HEK293 (cell line): Measurements from ENCODE around the gene ORM2.

Source experiments
- CTCF ChIP-seq: fragments of 450-650 bp; formaldehyde crosslinking; IDR thresholded peaks from 2 replicates; pipeline ENCODE4 v1.5.1; 2016; ENCODE audit warnings: missing biosample characterization, missing genetic modification characterization
- ZNF138 ChIP-seq: fragments of 450-650 bp; formaldehyde crosslinking; IDR thresholded peaks from 2 replicates; pipeline ENCODE4 v1.5.1; 2016; ENCODE audit warnings: missing biosample characterization, missing genetic modification characterization, borderline replicate concordance

- no peak for TF ChIP-seq CTCF (tag by site-specific recombination)
- no peak for TF ChIP-seq ZNF138 (tag by site-specific recombination)
These were observed 42.6 kb downstream of the ORM2 start for GRCh38 chr9:114371973-114372917.
